22Rv1 (cell line): ENCODE results near the gene CDCA8.

ENCODE experiments used
- CTCF ChIP-seq: fragments of 450-650 bp; IDR thresholded peaks from 2 replicates; pipeline ENCODE4 v1.5.1; 2017; ENCODE audit warnings: mild to moderate bottlenecking
- ZFX ChIP-seq: fragments of 450-650 bp; IDR thresholded peaks from 2 replicates; pipeline ENCODE4 v1.6.1; 2017; ENCODE audit warnings: antibody characterized with exemption, borderline replicate concordance

- TF ChIP-seq CTCF, result no peak
- TF ChIP-seq ZFX, result no peak
Measured at GRCh38 chr1:37653906-37654305, 38.4 kb upstream of the CDCA8 start.
